ENCODE measurements around the gene CDIP1.

CDIP1 gene

GRCh38 chr16:4538350-4539235 is at the start of gene CDIP1:
TSS of gene CDIP1 (minus strand) at chr16:4538773. CDS start at chr16:4514130, 24,643 bp downstream.
- Histone ChIP-seq H3K9me3 (ENCODE audit: control insufficient read depth, insufficient read depth, low read depth, low read length) (no peaks in the 10 kb centered on the region), H3K4me1 (ENCODE audit: control insufficient read depth, insufficient read depth, low read length) (no peaks in the 10 kb centered on the region), H3K27ac (ENCODE audit: extremely low read depth, low read depth, low read length) (peak within 1 kb of the TSS; percentile 65; the same call in 1 of the 2 replicates), H3K36me3 (ENCODE audit: control insufficient read depth in 2 of 2, insufficient read depth in 1 of 2, low read length in 2 of 2) (peaks cover 0 to 18% of the 10 kb centered on the region in 2 experiments; a peak in 1 of 3 replicates), H3K4me3 (ENCODE audit: low read depth, low read length) (peak within 1 kb of the TSS; percentile 67)
- CTCF ChIA-PET: interaction anchor here (0.6 to 2.8 kb wide), 6 partner anchors 10 to 261 kb away, joined by 3 to 21 read pairs (median 4); no protein-coding TSS in a partner anchor
- POLR2A ChIA-PET: interaction anchor here (0.6 to 1.6 kb wide), 9 partner anchors 9 to 605 kb away, joined by 3 to 11 read pairs (median 5); partner anchors contain the start of genes HMOX2 and SEC14L5
- TF ChIP-seq KLF7 (tag by site-specific recombination; IDR thresholded peaks at IDR 0.05; ENCODE audit: borderline replicate concordance): peak; percentile 84; the same call in 1 of the 2 replicates
- TF ChIP-seq MEIS1 (CRISPR knock-in tag; IDR thresholded peaks at IDR 0.05; ENCODE audit: borderline replicate concordance): no peak
- TF ChIP-seq SCRT1 (tag by site-specific recombination; IDR thresholded peaks at IDR 0.05; ENCODE audit: borderline replicate concordance): 0 out of 2 replicates have a peak, but pooled peaks have one; percentile 22
- TF ChIP-seq ZNF140 (tag by site-specific recombination; IDR thresholded peaks at IDR 0.05): no peak
- peak; percentile 64; the same call in 1 of the 2 replicates for TF ChIP-seq ZBTB48 (tag by site-specific recombination; IDR thresholded peaks at IDR 0.05)
- TF ChIP-seq ZNF658 (tag by site-specific recombination; IDR thresholded peaks at IDR 0.05): no peak
- TF ChIP-seq ZNF280D (tag by site-specific recombination; IDR thresholded peaks at IDR 0.05): no peak; the same call in 1 of the 2 replicates
- peak; percentile 36; the same call in 1 of the 2 replicates for TF ChIP-seq ZNF792 (tag by site-specific recombination; IDR thresholded peaks at IDR 0.05)
- TF ChIP-seq ZNF549 (tag by site-specific recombination; IDR thresholded peaks at IDR 0.05): peak; percentile 74
- peak; percentile 55; the same call in 1 of the 2 replicates for TF ChIP-seq ZBTB10 (tag by site-specific recombination; IDR thresholded peaks at IDR 0.05)
- TF ChIP-seq HOXC10 (CRISPR knock-in tag; IDR thresholded peaks at IDR 0.05): no peak
- TF ChIP-seq BCL11A (tag by site-specific recombination; IDR thresholded peaks at IDR 0.05; ENCODE audit: low read depth): no peak
- TF ChIP-seq ZNF202 (tag by site-specific recombination; IDR thresholded peaks at IDR 0.05; ENCODE audit: borderline replicate concordance): no peak
- no peak for TF ChIP-seq PRDM1 (tag by site-specific recombination; IDR thresholded peaks at IDR 0.05)
- no peak for TF ChIP-seq ZNF426 (tag by site-specific recombination; IDR thresholded peaks at IDR 0.05)
- peak; percentile 98 for TF ChIP-seq KLF16 (tag by site-specific recombination; IDR thresholded peaks at IDR 0.05)
- TF ChIP-seq ZNF449 (tag by site-specific recombination; IDR thresholded peaks at IDR 0.05): no peak
- peak; percentile 92 for TF ChIP-seq ZEB2 (tag by site-specific recombination; IDR thresholded peaks at IDR 0.05)
- no peak for TF ChIP-seq ZNF791 (tag by site-specific recombination; IDR thresholded peaks at IDR 0.05)
- TF ChIP-seq PATZ1 (tag by site-specific recombination; IDR thresholded peaks at IDR 0.05): peak; percentile 93
- peak; percentile 75 for TF ChIP-seq ZSCAN18 (tag by site-specific recombination; IDR thresholded peaks at IDR 0.05)
- TF ChIP-seq ZNF292 (tag by site-specific recombination; IDR thresholded peaks at IDR 0.05; ENCODE audit: borderline replicate concordance, low read depth): no peak
- peak; percentile 68; the same call in 1 of the 2 replicates for TF ChIP-seq ZSCAN5A (tag by site-specific recombination; IDR thresholded peaks at IDR 0.05)
